H1 (cell line): ENCODE measurements around the gene HNF4A. TPM values are rescaled to one million over a fixed set of nuclear protein-coding genes. Genes with fewer than 3 reads are reported as not detected.

Experiments used
- CTCF ChIA-PET: fragments of 300-600 bp; sonication (Branson Sonifier 250); formaldehyde crosslinking; loops from one replicate; lab custom pipeline; 2021; ENCODE audit not compliant: partially characterized antibody; lab: Charles Lee
- POLR2A ChIA-PET: fragments of 300-600 bp; sonication (Branson Sonifier 250); formaldehyde crosslinking; loops from one replicate; lab custom pipeline; 2021; ENCODE audit warnings: inconsistent platforms; ENCODE audit not compliant: partially characterized antibody; lab: Charles Lee
- DNase-seq, 2 experiments: peaks; one replicate each; pipeline versions ENCODE4 v3.0.0 to v3.0.0-alpha.2; 2010 to 2022; ENCODE audit warnings: low spot score in 2 of 2, low read depth in 1 of 2, mixed read lengths in 1 of 2
- FAIRE-seq: peaks from 2 replicates; lab custom pipeline; 2011; peaks lifted over from hg19 to GRCh38; lab: Jason Lieb, UNC
- H2AFZ ChIP-seq: 2 replicates; pipeline ENCODE4 v1.8.1; 2012; ENCODE audit warnings: low read length, inconsistent platforms
- H2AK5ac ChIP-seq: 2 replicates; pipeline ENCODE4 v1.6.1; 2013; ENCODE audit warnings: low read depth, low read length
- H2BK120ac ChIP-seq: replicated peaks from 2 replicates; pipeline ENCODE3; 2013; ENCODE audit warnings: low read depth, low read length, inconsistent platforms
- H2BK12ac ChIP-seq: 2 replicates; pipeline ENCODE4 v1.6.1; 2013; ENCODE audit warnings: low read depth, low read length
- H2BK15ac ChIP-seq: 2 replicates; pipeline ENCODE4 v1.6.1; 2013; ENCODE audit warnings: low read length
- H2BK20ac ChIP-seq: 2 replicates; pipeline ENCODE4 v1.6.1; 2013; ENCODE audit warnings: low read length
- H2BK5ac ChIP-seq: 2 replicates; pipeline ENCODE4 v1.6.1; 2013; ENCODE audit warnings: low read depth, low read length
- H3K14ac ChIP-seq: 2 replicates; pipeline ENCODE4 v1.6.1; 2013; ENCODE audit warnings: inconsistent platforms; ENCODE audit not compliant: insufficient read length
- H3K18ac ChIP-seq: 2 replicates; pipeline ENCODE4 v1.6.1; 2013; ENCODE audit warnings: low read length; ENCODE audit errors: extremely low read depth
- H3K23ac ChIP-seq: 2 replicates; pipeline ENCODE4 v1.6.1; 2013; ENCODE audit warnings: inconsistent platforms; ENCODE audit not compliant: insufficient read length
- H3K23me2 ChIP-seq: 2 replicates; pipeline ENCODE4 v1.6.1; 2013; ENCODE audit warnings: low read depth, low read length
- H3K27ac ChIP-seq: 2 replicates; pipeline ENCODE4 v1.6.1; 2011; ENCODE audit warnings: low read depth, low read length, inconsistent platforms
- H3K27me3 ChIP-seq, 4 experiments: replicated peaks in 1 of 4; 1 replicate in 1 of 4; 2 replicates in 3 of 4; pipeline versions ENCODE4 v1.6.1 to v1.8.1; 2011 to 2013; ENCODE audit warnings: low read length in 3 of 4, mild to moderate bottlenecking in 3 of 4, inconsistent platforms in 2 of 4, mixed read lengths in 2 of 4, moderate library complexity in 1 of 4; ENCODE audit not compliant: control insufficient read depth in 3 of 4, insufficient read depth in 3 of 4; ENCODE audit errors: extremely low read depth in 1 of 4
- H3K36me3 ChIP-seq, 4 experiments: 2 replicates each; pipeline versions ENCODE4 v1.6.1 to v1.8.1; 2011 to 2013; ENCODE audit warnings: mild to moderate bottlenecking in 4 of 4, low read length in 3 of 4, moderate library complexity in 2 of 4, control low read depth in 1 of 4, inconsistent platforms in 1 of 4; ENCODE audit not compliant: insufficient read depth in 4 of 4, control insufficient read depth in 2 of 4
- H3K4ac ChIP-seq: replicated peaks from 2 replicates; pipeline ENCODE3; 2013; ENCODE audit warnings: low read length, low read depth, mixed read lengths, inconsistent platforms; ENCODE audit not compliant: insufficient read length
- H3K4me1 ChIP-seq, 4 experiments: replicated peaks in 1 of 4; 1 replicate in 1 of 4; 2 replicates in 3 of 4; pipeline versions ENCODE4 v1.6.1 to v1.8.1; 2011 to 2013; ENCODE audit warnings: low read length in 3 of 4, inconsistent platforms in 2 of 4, mixed read lengths in 1 of 4; ENCODE audit not compliant: insufficient read depth in 4 of 4, control insufficient read depth in 3 of 4
- H3K4me2 ChIP-seq, 2 experiments: 2 replicates each; pipeline versions ENCODE4 v1.6.1 to v1.8.1; 2011 to 2013; ENCODE audit warnings: low read depth in 2 of 2, low read length in 2 of 2, control low read depth in 1 of 2, inconsistent platforms in 1 of 2, mild to moderate bottlenecking in 1 of 2; ENCODE audit not compliant: insufficient read depth in 1 of 2
- H3K4me3 ChIP-seq, 4 experiments: fragments of 200-600, 300-600 bp in 1 of 4; sonication (generic), shearing (Covaris generic), sonication (Bioruptor Twin) in 1 of 4; 2 replicates each; pipeline versions ENCODE4 v1.5.1 to v1.8.1; 2011 to 2016; ENCODE audit warnings: low read length in 4 of 4, low read depth in 3 of 4, control low read depth in 2 of 4, inconsistent platforms in 2 of 4, mild to moderate bottlenecking in 2 of 4, mixed read lengths in 1 of 4, moderate library complexity in 1 of 4; ENCODE audit not compliant: insufficient read depth in 2 of 4; ENCODE audit errors: extremely low read depth in 1 of 4
- H3K56ac ChIP-seq: replicated peaks from 2 replicates; pipeline ENCODE3; 2013; ENCODE audit warnings: low read depth, mild to moderate bottlenecking, mixed read lengths, low read length, inconsistent platforms; ENCODE audit not compliant: insufficient read length
- H3K79me1 ChIP-seq: 2 replicates; pipeline ENCODE4 v1.6.1; 2013; ENCODE audit warnings: low read depth, low read length, control low read depth
- H3K79me2 ChIP-seq, 2 experiments: 2 replicates each; pipeline versions ENCODE4 v1.6.1 to v1.8.1; 2012 to 2013; ENCODE audit warnings: low read length in 2 of 2, mild to moderate bottlenecking in 2 of 2, inconsistent platforms in 1 of 2; ENCODE audit not compliant: insufficient read depth in 2 of 2, control insufficient read depth in 1 of 2
- H3K9ac ChIP-seq, 4 experiments: replicated peaks in 1 of 4; 1 replicate in 1 of 4; 2 replicates in 3 of 4; pipeline versions ENCODE4 v1.6.1 to v1.8.1; 2011 to 2013; ENCODE audit warnings: low read depth in 3 of 4, low read length in 3 of 4, control low read depth in 2 of 4, mild to moderate bottlenecking in 2 of 4, moderate library complexity in 2 of 4, inconsistent platforms in 1 of 4; ENCODE audit errors: extremely low read depth in 1 of 4
- H3K9me3 ChIP-seq, 2 experiments: 2 replicates each; pipeline versions ENCODE4 v1.6.1 to v1.8.1; 2012 to 2013; ENCODE audit warnings: mild to moderate bottlenecking in 2 of 2, moderate library complexity in 2 of 2, control low read depth in 1 of 2, inconsistent platforms in 1 of 2, low read depth in 1 of 2, low read length in 1 of 2, mixed read lengths in 1 of 2; ENCODE audit not compliant: insufficient read depth in 2 of 2
- H4K20me1 ChIP-seq, 2 experiments: replicated peaks in 1 of 2; 2 replicates each; pipeline versions ENCODE3 to v1.8.1; 2011 to 2013; ENCODE audit warnings: inconsistent platforms in 2 of 2, low read length in 2 of 2, mild to moderate bottlenecking in 1 of 2; ENCODE audit not compliant: insufficient read depth in 2 of 2, control insufficient read depth in 1 of 2
- H4K5ac ChIP-seq: 2 replicates; pipeline ENCODE4 v1.6.1; 2013; ENCODE audit warnings: low read length, low read depth, mixed read lengths, inconsistent platforms; ENCODE audit not compliant: insufficient read length
- H4K8ac ChIP-seq: 2 replicates; pipeline ENCODE4 v1.8.0; 2013; ENCODE audit warnings: mild to moderate bottlenecking, moderate library complexity, low read length, inconsistent platforms; ENCODE audit not compliant: insufficient read depth; ENCODE audit errors: extremely low read depth
- H4K91ac ChIP-seq: replicated peaks from 2 replicates; pipeline ENCODE3; 2013; ENCODE audit warnings: low read length, mixed read lengths, inconsistent platforms; ENCODE audit not compliant: insufficient read length
- CEBPB ChIP-seq: IDR thresholded peaks from 2 replicates; pipeline ENCODE4 v1.6.1; 2012; ENCODE audit warnings: low read depth, low read length
- EZH2 ChIP-seq: fragments of 200-600 bp; sonication (generic); IDR thresholded peaks from 2 replicates; pipeline ENCODE4 v1.7.1; 2012; ENCODE audit warnings: low read depth, mild to moderate bottlenecking, moderate library complexity, low read length, inconsistent platforms; ENCODE audit not compliant: severe bottlenecking
- GTF2F1 ChIP-seq: IDR thresholded peaks from 2 replicates; pipeline ENCODE4 v1.6.1; 2012; ENCODE audit warnings: low read depth, low read length, improper control_type of control experiment, borderline replicate concordance
- KDM1A ChIP-seq: fragments of 200-600, 300-600 bp; sonication (generic); IDR thresholded peaks from 2 replicates; pipeline ENCODE4 v1.7.1; 2016; ENCODE audit warnings: mild to moderate bottlenecking, low read length, borderline replicate concordance
- MAFK ChIP-seq: IDR thresholded peaks from 2 replicates; pipeline ENCODE4 v1.6.1; 2012; ENCODE audit warnings: low read depth, mild to moderate bottlenecking, improper control_type of control experiment, low read length
- NRF1 ChIP-seq: IDR thresholded peaks from 2 replicates; pipeline ENCODE4 v1.6.1; 2011; ENCODE audit warnings: mild to moderate bottlenecking, low read depth, low read length, improper control_type of control experiment
- PHF8 ChIP-seq: fragments of 200-600 bp; sonication (generic); conservative IDR thresholded peaks from 2 replicates; pipeline ENCODE4 v1.7.1; 2012; ENCODE audit warnings: low read depth, mild to moderate bottlenecking, inconsistent platforms, low read length, moderate library complexity
- POU5F1 ChIP-seq: IDR thresholded peaks from 2 replicates; pipeline ENCODE4 v1.6.1; 2011; ENCODE audit warnings: low read depth, mild to moderate bottlenecking, low read length, moderate library complexity
- RNF2 ChIP-seq: fragments of 200-900, 300-1000 bp; sonication (generic); IDR thresholded peaks from 2 replicates; pipeline ENCODE4 v1.7.1; 2016; ENCODE audit warnings: borderline replicate concordance, low read depth, mild to moderate bottlenecking, antibody characterized with exemption, low read length; ENCODE audit not compliant: poor library complexity, severe bottlenecking; ENCODE audit errors: missing control alignments
- SIRT6 ChIP-seq: IDR thresholded peaks from one replicate; pipeline ENCODE4 v1.7.1; 2012; ENCODE audit warnings: low read length, inconsistent platforms
- SUZ12 ChIP-seq: fragments of 200-600 bp; sonication (generic); IDR thresholded peaks from 2 replicates; pipeline ENCODE4 v1.6.1; 2012; ENCODE audit warnings: mild to moderate bottlenecking, inconsistent platforms, low read length, moderate library complexity, mixed read lengths
- TCF12 ChIP-seq: IDR thresholded peaks from 2 replicates; pipeline ENCODE4 v1.6.1; 2011; ENCODE audit warnings: low read depth, mild to moderate bottlenecking, low read length
- TEAD4 ChIP-seq: IDR thresholded peaks from 2 replicates; pipeline ENCODE4 v1.6.1; 2012; ENCODE audit warnings: low read depth, low read length, inconsistent platforms, mixed read lengths
- WGBS, 2 experiments: shearing (Covaris generic) in 1 of 2; methylation state at CpG; one replicate each; pipeline versions ENCODE4 v1.1.6 to v1.1.7; 2013 to 2015; ENCODE audit warnings: low lambda C conversion rate in 2 of 2, mixed read lengths in 2 of 2, inconsistent platforms in 1 of 2, low coverage in 1 of 2, missing lambda C conversion rate in 1 of 2; ENCODE audit not compliant: insufficient replicate concordance in 2 of 2, insufficient coverage in 1 of 2, insufficient read length in 1 of 2; ENCODE audit errors: extremely low coverage in 1 of 2, missing lambda C conversion rate in 1 of 2; 5-methylcytosine and 5-hydroxymethylcytosine counted together
- polyA plus RNA-seq, 7 experiments: library from polyadenylated mRNA; depleted of rRNA in 3 of 7; stranded (reverse) in 5 of 7; unstranded in 2 of 7; fragments of >200 nt in 5 of 7; fragments of 200-250 nt in 2 of 7; gene quantifications; 1 replicate in 5 of 7; 2 replicates in 1 of 7; 4 replicates in 1 of 7; pipeline versions ENCODE4 v1.2.1 to v1.2.3, GENCODE V29; 2011 to 2013; ENCODE audit warnings: missing spikeins in 2 of 7, mixed read lengths in 2 of 7
- total RNA-seq: library from RNA; stranded (reverse); fragmentation: NEBNext Ultra II Directional; extraction: Animal tissue kit (Norgen Biotek cat#: 25700); gene quantifications from 2 replicates; pipeline ENCODE4 v1.2.1, GENCODE V29; 2021
- TF ChIP-seq, protein P1 (sequence below): IDR thresholded peaks from 2 replicates; pipeline ENCODE4 v1.6.1; 2012; ENCODE audit warnings: inconsistent platforms

HNF4A gene
- total and polyA plus RNA-seq, 2 of the 8 experiments (the other 6 are each of a cell fraction or from before 2014, with no cell fraction given): 0.03 TPM; not detected in 1

DNA sequence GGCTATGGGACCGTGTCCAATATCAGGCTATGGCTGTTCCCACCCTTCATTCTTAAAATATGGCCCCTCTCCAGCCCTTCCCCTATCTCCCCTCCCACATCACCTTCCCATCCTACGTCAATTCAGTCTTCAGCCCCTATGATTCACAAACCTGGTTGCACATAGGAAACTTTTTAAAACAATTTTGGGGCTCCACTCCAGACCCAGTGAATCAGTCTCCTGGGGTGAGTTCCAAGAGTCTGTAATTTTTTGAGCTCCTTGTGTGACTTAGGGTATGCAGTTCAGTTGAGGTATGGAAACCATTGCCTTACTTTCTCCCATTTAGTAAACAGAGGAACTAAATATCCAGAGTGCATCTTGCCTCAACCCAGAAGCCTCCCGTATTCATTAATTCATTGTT is 5.5 kb downstream of the HNF4A start:
- FAIRE-seq (no peak), DNase-seq (no peak)
- WGBS, 2 experiments: 77% methylated on average over 3 of the region's 3 CpGs; no CpG with 5 or more reads in 1 of the 2 experiments
- Histone ChIP-seq H4K91ac (no peak overlapping the region), H3K4ac (no peak overlapping the region), H3K27me3 (no peaks in the 10 kb centered on the region), H3K79me2 (no peaks in the 10 kb centered on the region), H3K9me3 (no peaks in the 10 kb centered on the region), H3K23me2 (peaks cover 5% of the 10 kb centered on the region; the same call in 1 of the 2 replicates), H3K36me3 (no peaks in the 10 kb centered on the region), H3K79me1 (no peaks in the 10 kb centered on the region), H2BK15ac (no peak overlapping the region), H4K5ac (no peak overlapping the region), H2AK5ac (no peak overlapping the region), H2BK12ac (no peak overlapping the region), H2BK20ac (no peak overlapping the region), H3K4me3 (no peak overlapping the region), H3K4me2 (no peak overlapping the region), H2BK5ac (no peak overlapping the region), H3K4me1 (no peaks in the 10 kb centered on the region), H3K56ac (no peak overlapping the region), H3K18ac (no peak overlapping the region), H2BK120ac (no peak overlapping the region), H2AFZ (no peak overlapping the region), H3K9ac (no peak overlapping the region), H3K14ac (no peak overlapping the region), H4K20me1 (no peaks in the 10 kb centered on the region), H4K8ac (no peak overlapping the region), H3K23ac (no peak overlapping the region), H3K27ac (no peak overlapping the region)
- ChIA-PET CTCF (interaction anchor here (1.0 to 2.5 kb wide), 5 partner anchors 8 to 144 kb away, joined by 3 to 8 read pairs (median 4); partner anchors contain the start of gene FITM2), POLR2A (no interaction called here)
- TF ChIP-seq SIRT6 (no peak), RNF2 (no peak), POU5F1 (no peak), SUZ12 (no peak), GTF2F1 (no peak), PHF8 (no peak), NRF1 (no peak), MAFK (no peak), CEBPB (no peak), TEAD4 (no peak), EZH2 (no peak), KDM1A (no peak), TCF12 (no peak)
- TF ChIP-seq, protein P1, sequence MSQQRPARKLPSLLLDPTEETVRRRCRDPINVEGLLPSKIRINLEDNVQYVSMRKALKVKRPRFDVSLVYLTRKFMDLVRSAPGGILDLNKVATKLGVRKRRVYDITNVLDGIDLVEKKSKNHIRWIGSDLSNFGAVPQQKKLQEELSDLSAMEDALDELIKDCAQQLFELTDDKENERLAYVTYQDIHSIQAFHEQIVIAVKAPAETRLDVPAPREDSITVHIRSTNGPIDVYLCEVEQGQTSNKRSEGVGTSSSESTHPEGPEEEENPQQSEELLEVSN: no peak
